ENCODE data around the gene GK2. TPM values are rescaled to one million over a fixed set of nuclear protein-coding genes. Genes with fewer than 3 reads are reported as not detected.

The GK2 gene
- total and polyA plus RNA-seq, 2 of the 13 experiments (the other 11 are each of a cell fraction or from before 2014, with no cell fraction given), result not detected

DNA sequence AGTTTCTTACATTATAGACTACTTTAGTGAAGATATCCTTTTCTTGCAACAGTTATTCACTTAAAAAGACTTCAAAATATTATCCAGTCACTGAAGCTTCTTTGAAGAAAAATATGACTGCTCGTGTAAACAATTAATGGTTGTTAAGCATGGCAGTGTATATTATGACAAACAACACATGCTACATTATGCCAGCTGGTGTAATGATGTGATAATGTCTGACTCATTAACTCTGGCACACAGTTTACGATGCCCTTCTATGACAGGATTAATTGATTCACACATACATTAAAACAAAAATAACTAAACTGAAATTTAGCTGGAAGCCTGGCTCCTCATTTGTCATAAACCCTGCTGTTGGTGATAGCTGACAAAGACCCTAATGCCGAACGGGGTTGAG lies 22.4 kb downstream of the GK2 start (continued):
- TF ChIP-seq ZFP91 (CRISPR knock-in tag; IDR thresholded peaks at IDR 0.05; ENCODE audit: borderline replicate concordance), result no peak
- no peak for TF ChIP-seq LCORL (IDR thresholded peaks at IDR 0.05)
- TF ChIP-seq LCORL (CRISPR knock-in tag; IDR thresholded peaks at IDR 0.05), result no peak
- no peak for TF ChIP-seq GPN1 (CRISPR knock-in tag; IDR thresholded peaks at IDR 0.05; ENCODE audit: borderline replicate concordance)
- no peak for TF ChIP-seq ZNF761 (CRISPR knock-in tag; conservative IDR thresholded peaks at IDR 0.05)
- no peak for TF ChIP-seq ZNF660 (CRISPR knock-in tag; IDR thresholded peaks at IDR 0.05; ENCODE audit: borderline replicate concordance, low read depth)
- TF ChIP-seq, protein P1, sequence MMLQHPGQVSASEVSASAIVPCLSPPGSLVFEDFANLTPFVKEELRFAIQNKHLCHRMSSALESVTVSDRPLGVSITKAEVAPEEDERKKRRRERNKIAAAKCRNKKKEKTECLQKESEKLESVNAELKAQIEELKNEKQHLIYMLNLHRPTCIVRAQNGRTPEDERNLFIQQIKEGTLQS (CRISPR knock-in tag; IDR thresholded peaks at IDR 0.05), result no peak
- no peak for TF ChIP-seq ZNF572 (CRISPR knock-in tag; IDR thresholded peaks at IDR 0.05)
- no peak for TF ChIP-seq TEAD2 (CRISPR knock-in tag; IDR thresholded peaks at IDR 0.05)
- TF ChIP-seq ZNF788 (CRISPR knock-in tag; IDR thresholded peaks at IDR 0.05; ENCODE audit: borderline replicate concordance), result no peak
- no peak for TF ChIP-seq SAFB2 (CRISPR knock-in tag; IDR thresholded peaks at IDR 0.05; ENCODE audit: borderline replicate concordance, low read depth)
- TF ChIP-seq, protein P2, sequence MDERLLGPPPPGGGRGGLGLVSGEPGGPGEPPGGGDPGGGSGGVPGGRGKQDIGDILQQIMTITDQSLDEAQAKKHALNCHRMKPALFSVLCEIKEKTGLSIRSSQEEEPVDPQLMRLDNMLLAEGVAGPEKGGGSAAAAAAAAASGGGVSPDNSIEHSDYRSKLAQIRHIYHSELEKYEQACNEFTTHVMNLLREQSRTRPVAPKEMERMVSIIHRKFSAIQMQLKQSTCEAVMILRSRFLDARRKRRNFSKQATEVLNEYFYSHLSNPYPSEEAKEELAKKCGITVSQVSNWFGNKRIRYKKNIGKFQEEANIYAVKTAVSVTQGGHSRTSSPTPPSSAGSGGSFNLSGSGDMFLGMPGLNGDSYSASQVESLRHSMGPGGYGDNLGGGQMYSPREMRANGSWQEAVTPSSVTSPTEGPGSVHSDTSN (CRISPR knock-in tag; IDR thresholded peaks at IDR 0.05), result no peak

GRCh38 chr4:79381161-79381560 lies 26.9 kb downstream of the GK2 start:
- no peak overlapping the region for H3K9ac ChIP-seq (ENCODE audit: insufficient read depth, low read depth, low read length)
- in situ Hi-C loops (cut with HindIII; ENCODE audit: extremely low pct_ligation_motif_present, low pct_unique_long_range_greater_than_20kb) (no loop called here), intact Hi-C loops (cut with micrococcal nuclease; ENCODE audit: unreplicated experiment) (no loop called here)
- no peaks in the 10 kb centered on the region for H4K20me1 ChIP-seq (ENCODE audit: insufficient read depth, low read length)
- no peaks in the 10 kb centered on the region for H3K36me3 ChIP-seq (replicated peaks in 1 of 2; ENCODE audit: control insufficient read depth in 1 of 2, insufficient read depth in 2 of 2, low read length in 2 of 2)
- H3K4me3 ChIP-seq (replicated peaks in 1 of 3; ENCODE audit: insufficient read depth in 1 of 3, low read depth in 2 of 3, low read length in 3 of 3), result no peak overlapping the region
- ChIA-PET POLR2A (no interaction called here), CTCF (ENCODE audit: low intra/inter-chr PET ratio, low total read pairs) (no interaction called here)
- no peak overlapping the region for H2AFZ ChIP-seq (ENCODE audit: low read length)
- FAIRE-seq (no peak), DNase-seq (ENCODE audit: low spot score) (no peak), ATAC-seq (no peak)
- H3K27me3 ChIP-seq (ENCODE audit: control insufficient read depth in 1 of 2, insufficient read depth in 2 of 2, low read length in 2 of 2), result no peaks in the 10 kb centered on the region
- WGBS (ENCODE audit: low lambda C conversion rate), result 0% methylated on average over 1 of the region's 1 CpG
- no peak overlapping the region for H3K4me2 ChIP-seq (ENCODE audit: low read depth, low read length)
- H3K9me3 ChIP-seq (ENCODE audit: low read length), result no peaks in the 10 kb centered on the region
- BruUV-seq (replicated peaks), result no TSS peak
- no peaks in the 10 kb centered on the region for H3K4me1 ChIP-seq (ENCODE audit: insufficient read depth, low read length)
- H3K27ac ChIP-seq (ENCODE audit: extremely low read length, insufficient read depth, low read length), result no peak overlapping the region
- H3K79me2 ChIP-seq (ENCODE audit: insufficient read depth, low read length), result no peaks in the 10 kb centered on the region
- TF ChIP-seq ZNF496 (CRISPR knock-in tag; IDR thresholded peaks at IDR 0.05; ENCODE audit: insufficient replicate concordance) (no peak), NCOA2 (CRISPR knock-in tag; IDR thresholded peaks at IDR 0.05) (no peak), ZNF709 (CRISPR knock-in tag; IDR thresholded peaks at IDR 0.05) (no peak), HMG20A (CRISPR knock-in tag; IDR thresholded peaks at IDR 0.05; ENCODE audit: borderline replicate concordance) (no peak), NR0B2 (CRISPR knock-in tag; IDR thresholded peaks at IDR 0.05) (no peak), THRA (CRISPR knock-in tag; IDR thresholded peaks at IDR 0.05; ENCODE audit: borderline replicate concordance) (no peak)
- TF ChIP-seq, protein P3, sequence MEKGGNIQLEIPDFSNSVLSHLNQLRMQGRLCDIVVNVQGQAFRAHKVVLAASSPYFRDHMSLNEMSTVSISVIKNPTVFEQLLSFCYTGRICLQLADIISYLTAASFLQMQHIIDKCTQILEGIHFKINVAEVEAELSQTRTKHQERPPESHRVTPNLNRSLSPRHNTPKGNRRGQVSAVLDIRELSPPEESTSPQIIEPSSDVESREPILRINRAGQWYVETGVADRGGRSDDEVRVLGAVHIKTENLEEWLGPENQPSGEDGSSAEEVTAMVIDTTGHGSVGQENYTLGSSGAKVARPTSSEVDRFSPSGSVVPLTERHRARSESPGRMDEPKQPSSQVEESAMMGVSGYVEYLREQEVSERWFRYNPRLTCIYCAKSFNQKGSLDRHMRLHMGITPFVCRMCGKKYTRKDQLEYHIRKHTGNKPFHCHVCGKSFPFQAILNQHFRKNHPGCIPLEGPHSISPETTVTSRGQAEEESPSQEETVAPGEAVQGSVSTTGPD (CRISPR knock-in tag; IDR thresholded peaks at IDR 0.05), result no peak
